HEK293 (cell line): ENCODE measurements around the gene PILRB.

Source experiments
- CTCF ChIA-PET: fragments of 350-600 bp; formaldehyde crosslinking; extraction: SDS; loops from one replicate; lab custom pipeline; 2021; ENCODE audit warnings: antibody characterized with exemption; lab: Yijun Ruan, JAX
- POLR2A ChIA-PET: fragments of 300-600 bp; formaldehyde crosslinking; extraction: SDS; loops from one replicate; lab custom pipeline; 2020; ENCODE audit warnings: antibody characterized with exemption, inconsistent platforms; lab: Yijun Ruan, JAX
- H3K27ac ChIP-seq: fragments of 200-500 bp; sonication (Bioruptor generic); 2 replicates; pipeline ENCODE4 v1.5.1; 2014; ENCODE audit warnings: low read depth, low read length, control low read depth, inconsistent platforms; ENCODE audit errors: extremely low read depth
- H3K36me3 ChIP-seq, 2 experiments: fragments of 200-500 bp in 1 of 2; sonication (Bioruptor generic) in 1 of 2; 1 replicate in 1 of 2; 2 replicates in 1 of 2; pipeline ENCODE4 v1.5.1; 2014 to 2017; ENCODE audit warnings: inconsistent platforms in 2 of 2, low read length in 2 of 2; ENCODE audit not compliant: control insufficient read depth in 2 of 2, insufficient read depth in 1 of 2
- H3K4me1 ChIP-seq: fragments of 200-500 bp; sonication (Bioruptor generic); 2 replicates; pipeline ENCODE4 v1.5.1; 2014; ENCODE audit warnings: mild to moderate bottlenecking, low read length, inconsistent platforms; ENCODE audit not compliant: control insufficient read depth, insufficient read depth
- H3K4me3 ChIP-seq: 2 replicates; pipeline ENCODE4 v1.5.1; 2011; ENCODE audit warnings: low read depth, mild to moderate bottlenecking, control low read depth, low read length, moderate library complexity
- H3K9me3 ChIP-seq: fragments of 200-500 bp; sonication (Bioruptor generic); 2 replicates; pipeline ENCODE4 v1.5.1; 2014; ENCODE audit warnings: low read depth, low read length, inconsistent platforms; ENCODE audit not compliant: control insufficient read depth, insufficient read depth
- GFI1B ChIP-seq: fragments of 450-650 bp; formaldehyde crosslinking; IDR thresholded peaks from 2 replicates; pipeline ENCODE4 v1.5.1; 2016; ENCODE audit warnings: missing biosample characterization, missing genetic modification characterization
- OSR2 ChIP-seq: fragments of 450-650 bp; formaldehyde crosslinking; IDR thresholded peaks from 2 replicates; pipeline ENCODE4 v1.5.1; 2016; ENCODE audit warnings: missing biosample characterization, missing genetic modification characterization
- SCRT2 ChIP-seq: fragments of 450-650 bp; formaldehyde crosslinking; IDR thresholded peaks from 2 replicates; pipeline ENCODE4 v1.5.1; 2016; ENCODE audit warnings: missing biosample characterization, missing genetic modification characterization
- SETDB1 ChIP-seq: IDR thresholded peaks from one replicate; pipeline ENCODE4 v1.6.1; 2017; ENCODE audit warnings: mild to moderate bottlenecking, low read length, moderate library complexity, mixed read lengths; ENCODE audit not compliant: insufficient read length
- TRIM28 ChIP-seq: IDR thresholded peaks from 2 replicates; pipeline ENCODE4 v1.6.1; 2011; ENCODE audit warnings: low read length, control low read depth, borderline replicate concordance
- ZBTB20 ChIP-seq: fragments of 450-650 bp; formaldehyde crosslinking; IDR thresholded peaks from 2 replicates; pipeline ENCODE4 v1.5.1; 2016; ENCODE audit warnings: missing biosample characterization, missing genetic modification characterization
- ZFP41 ChIP-seq: fragments of 450-650 bp; formaldehyde crosslinking; IDR thresholded peaks from 2 replicates; pipeline ENCODE4 v1.5.1; 2016; ENCODE audit warnings: missing biosample characterization, missing genetic modification characterization, borderline replicate concordance
- ZNF10 ChIP-seq: fragments of 450-650 bp; formaldehyde crosslinking; IDR thresholded peaks from 2 replicates; pipeline ENCODE4 v1.5.1; 2017; ENCODE audit warnings: missing biosample characterization, missing genetic modification characterization
- ZNF335 ChIP-seq: fragments of 450-650 bp; formaldehyde crosslinking; conservative IDR thresholded peaks from 2 replicates; pipeline ENCODE4 v1.5.1; 2016; ENCODE audit warnings: missing biosample characterization, missing genetic modification characterization
- ZNF548 ChIP-seq: fragments of 450-650 bp; formaldehyde crosslinking; IDR thresholded peaks from 2 replicates; pipeline ENCODE4 v1.5.1; 2016; ENCODE audit warnings: missing biosample characterization, missing genetic modification characterization
- ZNF610 ChIP-seq: fragments of 450-650 bp; formaldehyde crosslinking; IDR thresholded peaks from 2 replicates; pipeline ENCODE4 v1.5.1; 2016; ENCODE audit warnings: missing biosample characterization, missing genetic modification characterization, borderline replicate concordance
- ZNF704 ChIP-seq: fragments of 450-650 bp; formaldehyde crosslinking; IDR thresholded peaks from 2 replicates; pipeline ENCODE4 v1.5.1; 2016; ENCODE audit warnings: missing biosample characterization, missing genetic modification characterization
- TF ChIP-seq, protein P1 (sequence below): fragments of 450-650 bp; formaldehyde crosslinking; IDR thresholded peaks from 2 replicates; pipeline ENCODE4 v1.5.1; 2016; ENCODE audit warnings: missing biosample characterization, missing genetic modification characterization, borderline replicate concordance

The PILRB gene

GRCh38 chr7:100413889-100414288, 56.0 kb downstream of the PILRB start:
- POLR2A ChIA-PET, result no interaction called here

DNA sequence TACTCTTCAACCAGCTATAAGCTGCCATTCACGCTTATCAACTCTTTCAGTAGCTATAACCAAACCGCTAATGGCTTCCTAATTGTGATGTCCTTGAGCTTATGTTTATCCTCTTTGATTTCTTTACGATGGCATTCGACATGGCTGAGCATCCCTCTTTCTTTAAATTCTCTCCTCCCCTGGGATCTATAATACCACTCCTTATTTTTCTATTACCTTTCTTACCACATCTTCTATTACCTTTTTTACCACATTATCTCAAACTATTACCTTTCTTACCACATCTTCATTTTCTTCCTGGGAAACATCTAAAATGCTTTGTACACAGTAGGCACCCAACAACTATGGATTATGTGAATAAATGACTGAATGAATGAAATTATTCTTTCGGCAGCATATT, 57.5 kb downstream of the PILRB start:
- no peak for TF ChIP-seq OSR2 (tag by site-specific recombination)
- TF ChIP-seq ZNF610 (tag by site-specific recombination), result peak; percentile 99
- TF ChIP-seq ZNF704 (tag by site-specific recombination), result no peak
- Histone ChIP-seq H3K4me1 (no peaks in the 10 kb centered on the region), H3K9me3 (no peaks in the 10 kb centered on the region), H3K27ac (no peak overlapping the region), H3K4me3 (no peak overlapping the region), H3K36me3 (no peaks in the 10 kb centered on the region)
- CTCF ChIA-PET, result interaction anchor here (0.6 to 1.6 kb wide), 2 partner anchors 8 to 13 kb away, joined by 6 to 11 read pairs; no protein-coding TSS in a partner anchor
- POLR2A ChIA-PET, result interaction anchor here (0.9 to 1.4 kb wide), 3 partner anchors 10 to 15 kb away, joined by 3 to 12 read pairs (median 3); partner anchors contain the start of gene ZCWPW1

More at GRCh38 chr7:100413889-100414288, 56.0 kb downstream of the PILRB start:
- CTCF ChIA-PET, result interaction anchor here (2.0 kb wide), 1 partner anchor 11 kb away, joined by 5 read pairs; no protein-coding TSS in a partner anchor
- Histone ChIP-seq H3K9me3 (no peaks in the 10 kb centered on the region), H3K4me3 (no peak overlapping the region), H3K36me3 (no peaks in the 10 kb centered on the region), H3K4me1 (no peaks in the 10 kb centered on the region), H3K27ac (no peak overlapping the region)
- TF ChIP-seq, protein P1, sequence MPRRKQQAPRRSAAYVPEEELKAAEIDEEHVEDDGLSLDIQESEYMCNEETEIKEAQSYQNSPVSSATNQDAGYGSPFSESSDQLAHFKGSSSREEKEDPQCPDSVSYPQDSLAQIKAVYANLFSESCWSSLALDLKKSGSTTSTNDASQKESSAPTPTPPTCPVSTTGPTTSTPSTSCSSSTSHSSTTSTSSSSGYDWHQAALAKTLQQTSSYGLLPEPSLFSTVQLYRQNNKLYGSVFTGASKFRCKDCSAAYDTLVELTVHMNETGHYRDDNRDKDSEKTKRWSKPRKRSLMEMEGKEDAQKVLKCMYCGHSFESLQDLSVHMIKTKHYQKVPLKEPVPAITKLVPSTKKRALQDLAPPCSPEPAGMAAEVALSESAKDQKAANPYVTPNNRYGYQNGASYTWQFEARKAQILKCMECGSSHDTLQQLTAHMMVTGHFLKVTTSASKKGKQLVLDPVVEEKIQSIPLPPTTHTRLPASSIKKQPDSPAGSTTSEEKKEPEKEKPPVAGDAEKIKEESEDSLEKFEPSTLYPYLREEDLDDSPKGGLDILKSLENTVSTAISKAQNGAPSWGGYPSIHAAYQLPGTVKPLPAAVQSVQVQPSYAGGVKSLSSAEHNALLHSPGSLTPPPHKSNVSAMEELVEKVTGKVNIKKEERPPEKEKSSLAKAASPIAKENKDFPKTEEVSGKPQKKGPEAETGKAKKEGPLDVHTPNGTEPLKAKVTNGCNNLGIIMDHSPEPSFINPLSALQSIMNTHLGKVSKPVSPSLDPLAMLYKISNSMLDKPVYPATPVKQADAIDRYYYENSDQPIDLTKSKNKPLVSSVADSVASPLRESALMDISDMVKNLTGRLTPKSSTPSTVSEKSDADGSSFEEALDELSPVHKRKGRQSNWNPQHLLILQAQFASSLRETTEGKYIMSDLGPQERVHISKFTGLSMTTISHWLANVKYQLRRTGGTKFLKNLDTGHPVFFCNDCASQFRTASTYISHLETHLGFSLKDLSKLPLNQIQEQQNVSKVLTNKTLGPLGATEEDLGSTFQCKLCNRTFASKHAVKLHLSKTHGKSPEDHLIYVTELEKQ (tag by site-specific recombination), result no peak
- TF ChIP-seq TRIM28 (no peak), ZNF335 (tag by site-specific recombination) (no peak), ZNF10 (tag by site-specific recombination) (no peak), GFI1B (tag by site-specific recombination) (no peak), SETDB1 (no peak), ZBTB20 (tag by site-specific recombination) (no peak), ZNF548 (no peak), SCRT2 (tag by site-specific recombination) (no peak), ZFP41 (no peak)
- TF ChIP-seq, all 188 proteins: peak for 0
